Ishikawa (cell line): ENCODE measurements around the gene TNC.

Source experiments
- CEBPB ChIP-seq: IDR thresholded peaks from 2 replicates; pipeline ENCODE4 v1.6.1; 2012
- CREB1 ChIP-seq: IDR thresholded peaks from 2 replicates; pipeline ENCODE4 v1.6.1; 2012; ENCODE audit warnings: low read depth
- EGR1 ChIP-seq: IDR thresholded peaks from 2 replicates; pipeline ENCODE4 v1.6.1; 2012
- EP300 ChIP-seq: IDR thresholded peaks from 2 replicates; pipeline ENCODE4 v1.6.1; 2012; ENCODE audit warnings: borderline replicate concordance
- FOXM1 ChIP-seq: IDR thresholded peaks from 2 replicates; pipeline ENCODE4 v1.6.1; 2012; ENCODE audit warnings: low read depth, borderline replicate concordance
- NFIC ChIP-seq: IDR thresholded peaks from 2 replicates; pipeline ENCODE4 v1.6.1; 2012
- RAD21 ChIP-seq: IDR thresholded peaks from 2 replicates; pipeline ENCODE4 v1.6.1; 2012; ENCODE audit warnings: low read depth
- TAF1 ChIP-seq: IDR thresholded peaks from 2 replicates; pipeline ENCODE4 v1.6.1; 2012; ENCODE audit warnings: low read depth, mild to moderate bottlenecking
- TCF12 ChIP-seq: IDR thresholded peaks from 2 replicates; pipeline ENCODE4 v1.6.1; 2012; ENCODE audit warnings: low read depth
- TEAD4 ChIP-seq: IDR thresholded peaks from 2 replicates; pipeline ENCODE4 v1.6.1; 2012
- YY1 ChIP-seq: IDR thresholded peaks from 2 replicates; pipeline ENCODE4 v1.6.1; 2012; ENCODE audit warnings: low read depth
- ZBTB7A ChIP-seq: IDR thresholded peaks from 2 replicates; pipeline ENCODE4 v1.6.1; 2012; ENCODE audit warnings: low read depth
- TF ChIP-seq, protein P1 (sequence below): IDR thresholded peaks from 2 replicates; pipeline ENCODE4 v1.6.1; 2012; ENCODE audit warnings: low read depth, mild to moderate bottlenecking
- TF ChIP-seq, protein P2 (sequence below): IDR thresholded peaks from 2 replicates; pipeline ENCODE4 v1.6.1; 2012
- TF ChIP-seq, protein P3 (sequence below): IDR thresholded peaks from 2 replicates; pipeline ENCODE4 v1.6.1; 2012

TNC gene

DNA sequence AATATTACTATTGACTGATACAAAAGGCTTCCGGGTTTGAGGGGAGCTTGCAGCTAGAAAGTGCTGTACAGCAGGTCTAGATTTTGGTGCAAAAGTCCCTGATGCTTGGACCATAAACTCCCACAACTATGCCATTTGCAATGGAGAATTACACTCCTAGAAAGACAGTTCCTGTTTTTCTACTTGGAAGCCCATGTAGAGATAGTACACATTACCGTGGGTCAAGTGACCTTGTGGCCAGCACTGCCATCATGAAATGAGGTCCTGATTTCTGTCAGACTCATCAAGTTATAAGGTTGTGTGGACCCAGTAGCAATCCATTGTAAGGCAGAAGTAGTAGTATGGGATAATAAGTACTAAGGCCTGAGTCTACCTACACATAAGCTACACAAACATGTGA is 144.7 kb downstream of the TNC start:
- TF ChIP-seq, protein P1, sequence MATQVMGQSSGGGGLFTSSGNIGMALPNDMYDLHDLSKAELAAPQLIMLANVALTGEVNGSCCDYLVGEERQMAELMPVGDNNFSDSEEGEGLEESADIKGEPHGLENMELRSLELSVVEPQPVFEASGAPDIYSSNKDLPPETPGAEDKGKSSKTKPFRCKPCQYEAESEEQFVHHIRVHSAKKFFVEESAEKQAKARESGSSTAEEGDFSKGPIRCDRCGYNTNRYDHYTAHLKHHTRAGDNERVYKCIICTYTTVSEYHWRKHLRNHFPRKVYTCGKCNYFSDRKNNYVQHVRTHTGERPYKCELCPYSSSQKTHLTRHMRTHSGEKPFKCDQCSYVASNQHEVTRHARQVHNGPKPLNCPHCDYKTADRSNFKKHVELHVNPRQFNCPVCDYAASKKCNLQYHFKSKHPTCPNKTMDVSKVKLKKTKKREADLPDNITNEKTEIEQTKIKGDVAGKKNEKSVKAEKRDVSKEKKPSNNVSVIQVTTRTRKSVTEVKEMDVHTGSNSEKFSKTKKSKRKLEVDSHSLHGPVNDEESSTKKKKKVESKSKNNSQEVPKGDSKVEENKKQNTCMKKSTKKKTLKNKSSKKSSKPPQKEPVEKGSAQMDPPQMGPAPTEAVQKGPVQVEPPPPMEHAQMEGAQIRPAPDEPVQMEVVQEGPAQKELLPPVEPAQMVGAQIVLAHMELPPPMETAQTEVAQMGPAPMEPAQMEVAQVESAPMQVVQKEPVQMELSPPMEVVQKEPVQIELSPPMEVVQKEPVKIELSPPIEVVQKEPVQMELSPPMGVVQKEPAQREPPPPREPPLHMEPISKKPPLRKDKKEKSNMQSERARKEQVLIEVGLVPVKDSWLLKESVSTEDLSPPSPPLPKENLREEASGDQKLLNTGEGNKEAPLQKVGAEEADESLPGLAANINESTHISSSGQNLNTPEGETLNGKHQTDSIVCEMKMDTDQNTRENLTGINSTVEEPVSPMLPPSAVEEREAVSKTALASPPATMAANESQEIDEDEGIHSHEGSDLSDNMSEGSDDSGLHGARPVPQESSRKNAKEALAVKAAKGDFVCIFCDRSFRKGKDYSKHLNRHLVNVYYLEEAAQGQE, result no peak
- TF ChIP-seq FOXM1, result no peak
- TF ChIP-seq EP300, result no peak
- TF ChIP-seq TCF12, result no peak
- no peak for TF ChIP-seq CREB1
- no peak for TF ChIP-seq TAF1
- TF ChIP-seq CEBPB, result no peak
- TF ChIP-seq ZBTB7A, result no peak
- TF ChIP-seq, protein P2, sequence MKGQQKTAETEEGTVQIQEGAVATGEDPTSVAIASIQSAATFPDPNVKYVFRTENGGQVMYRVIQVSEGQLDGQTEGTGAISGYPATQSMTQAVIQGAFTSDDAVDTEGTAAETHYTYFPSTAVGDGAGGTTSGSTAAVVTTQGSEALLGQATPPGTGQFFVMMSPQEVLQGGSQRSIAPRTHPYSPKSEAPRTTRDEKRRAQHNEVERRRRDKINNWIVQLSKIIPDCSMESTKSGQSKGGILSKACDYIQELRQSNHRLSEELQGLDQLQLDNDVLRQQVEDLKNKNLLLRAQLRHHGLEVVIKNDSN, result no peak
- no peak for TF ChIP-seq YY1
- TF ChIP-seq RAD21, result no peak
- TF ChIP-seq TEAD4, result no peak
- TF ChIP-seq, protein P3, sequence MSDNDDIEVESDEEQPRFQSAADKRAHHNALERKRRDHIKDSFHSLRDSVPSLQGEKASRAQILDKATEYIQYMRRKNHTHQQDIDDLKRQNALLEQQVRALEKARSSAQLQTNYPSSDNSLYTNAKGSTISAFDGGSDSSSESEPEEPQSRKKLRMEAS, result no peak
- no peak for TF ChIP-seq NFIC
- TF ChIP-seq EGR1, result no peak

DNA sequence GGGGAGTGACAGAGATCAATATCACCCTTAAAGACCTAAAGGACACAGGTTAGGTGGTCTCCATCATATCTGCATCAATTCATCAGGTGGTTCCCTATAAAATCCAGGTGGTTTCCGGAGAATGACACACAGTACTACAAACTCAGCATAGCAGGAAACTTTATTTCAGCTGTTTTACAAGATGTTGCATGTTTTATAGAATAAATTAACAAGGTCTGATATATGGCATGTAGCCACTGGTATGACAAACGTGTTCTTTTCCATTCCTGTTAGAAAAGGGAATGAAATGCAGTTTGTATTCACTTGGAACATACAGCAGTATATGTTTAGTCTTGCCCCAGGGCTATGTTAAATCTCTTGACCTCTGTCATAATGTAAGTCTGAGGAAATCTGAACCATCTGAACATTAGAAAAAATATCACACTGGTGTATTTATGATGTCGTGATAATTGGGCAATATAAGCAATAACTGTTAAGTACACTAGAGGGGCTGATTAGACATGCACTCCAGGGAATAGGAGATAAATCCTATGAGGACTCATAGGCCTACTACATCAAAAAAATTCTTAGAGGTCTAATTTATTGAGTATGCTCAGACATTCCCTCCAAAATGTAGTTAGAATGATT is 145.3 kb downstream of the TNC start:
- TF ChIP-seq EP300 (no peak), TEAD4 (no peak), FOXM1 (no peak), CREB1 (no peak), RAD21 (no peak), TAF1 (no peak), CEBPB (no peak), ZBTB7A (no peak), YY1 (no peak), NFIC (no peak), TCF12 (no peak), EGR1 (no peak)
- TF ChIP-seq, protein P2, result no peak
- TF ChIP-seq, protein P1, result no peak
- TF ChIP-seq, protein P3, result no peak
